ENCODE results near the gene HDAC4. TPM values are rescaled to one million over a fixed set of nuclear protein-coding genes. Genes with fewer than 3 reads are reported as not detected.

The HDAC4 gene
- total RNA-seq, 1 donor from 2014 or later: 11.8 TPM

DNA sequence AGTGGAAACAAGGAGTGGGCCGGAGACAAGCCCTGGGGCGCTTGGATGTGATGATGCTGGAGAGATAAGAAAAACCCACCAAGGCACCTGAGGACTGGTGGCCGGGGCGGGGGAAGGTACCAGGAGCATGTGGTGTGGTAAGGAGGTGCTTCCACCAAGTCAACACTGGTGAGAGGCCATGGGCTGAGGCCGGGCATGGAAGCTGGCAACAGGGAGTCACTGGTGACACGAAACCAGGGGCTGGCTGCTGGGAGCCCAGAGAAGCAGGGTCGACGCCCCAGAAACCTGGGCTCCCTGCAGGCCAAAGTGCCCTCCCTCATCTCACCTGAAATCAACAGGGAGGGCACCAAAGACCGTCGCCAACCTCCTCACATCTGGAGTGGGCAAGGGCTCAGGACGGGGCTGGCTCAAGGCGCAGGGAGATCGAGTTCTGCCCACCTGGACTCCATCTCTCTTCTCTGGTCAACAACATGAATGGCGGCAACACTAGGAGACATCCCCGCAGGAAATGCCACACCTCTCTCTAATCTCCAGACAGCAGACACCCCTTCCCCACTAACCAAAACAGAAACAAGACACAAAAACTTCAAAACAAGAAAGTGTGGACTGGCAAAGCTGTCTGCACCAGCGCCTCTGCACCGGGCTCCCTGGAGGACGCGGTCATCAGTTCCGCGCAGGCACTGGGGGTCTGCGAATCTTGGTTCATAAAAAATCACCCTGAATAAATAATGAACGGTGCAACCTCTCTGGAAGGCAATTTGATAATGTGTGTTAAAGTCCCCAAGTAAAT lies 185.5 kb downstream of the HDAC4 start:
- Histone ChIP-seq H3K4me2 (ENCODE audit: low read length) (no peak overlapping the region), H3K9me3 (ENCODE audit: insufficient read depth, low read depth, low read length) (no peaks in the 10 kb centered on the region), H3K27ac (ENCODE audit: low read depth, low read length) (no peak overlapping the region), H4K20me1 (ENCODE audit: insufficient read depth, low read length) (peaks cover 31% of the 10 kb centered on the region), H3K9ac (ENCODE audit: low read length) (no peak overlapping the region), H3K4me3 (ENCODE audit: insufficient read depth, low read depth, low read length) (no peak overlapping the region), H3K4me1 (ENCODE audit: insufficient read depth, low read length) (no peaks in the 10 kb centered on the region), H3K27me3 (ENCODE audit: insufficient read depth, low read length) (no peaks in the 10 kb centered on the region), H3K36me3 (ENCODE audit: insufficient read depth, low read length) (no peaks in the 10 kb centered on the region), H3K79me2 (ENCODE audit: insufficient read depth, low read length) (peaks cover 18% of the 10 kb centered on the region), H2AFZ (ENCODE audit: low read depth, low read length) (no peak overlapping the region)
- TF ChIP-seq, protein P1, sequence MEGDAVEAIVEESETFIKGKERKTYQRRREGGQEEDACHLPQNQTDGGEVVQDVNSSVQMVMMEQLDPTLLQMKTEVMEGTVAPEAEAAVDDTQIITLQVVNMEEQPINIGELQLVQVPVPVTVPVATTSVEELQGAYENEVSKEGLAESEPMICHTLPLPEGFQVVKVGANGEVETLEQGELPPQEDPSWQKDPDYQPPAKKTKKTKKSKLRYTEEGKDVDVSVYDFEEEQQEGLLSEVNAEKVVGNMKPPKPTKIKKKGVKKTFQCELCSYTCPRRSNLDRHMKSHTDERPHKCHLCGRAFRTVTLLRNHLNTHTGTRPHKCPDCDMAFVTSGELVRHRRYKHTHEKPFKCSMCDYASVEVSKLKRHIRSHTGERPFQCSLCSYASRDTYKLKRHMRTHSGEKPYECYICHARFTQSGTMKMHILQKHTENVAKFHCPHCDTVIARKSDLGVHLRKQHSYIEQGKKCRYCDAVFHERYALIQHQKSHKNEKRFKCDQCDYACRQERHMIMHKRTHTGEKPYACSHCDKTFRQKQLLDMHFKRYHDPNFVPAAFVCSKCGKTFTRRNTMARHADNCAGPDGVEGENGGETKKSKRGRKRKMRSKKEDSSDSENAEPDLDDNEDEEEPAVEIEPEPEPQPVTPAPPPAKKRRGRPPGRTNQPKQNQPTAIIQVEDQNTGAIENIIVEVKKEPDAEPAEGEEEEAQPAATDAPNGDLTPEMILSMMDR (IDR thresholded peaks at IDR 0.05; ENCODE audit: insufficient read depth, low read depth, low read length): no peak
- TF ChIP-seq EZH2 (IDR thresholded peaks at IDR 0.05; ENCODE audit: insufficient read depth, low read length): no peak
- Mint-ChIP-seq H3K27ac (ENCODE audit: unreplicated experiment) (no peak overlapping the region), H3K9me3 (ENCODE audit: unreplicated experiment) (no peaks in the 10 kb centered on the region), H3K27me3 (ENCODE audit: low read depth, unreplicated experiment) (no peaks in the 10 kb centered on the region), H3K4me1 (ENCODE audit: low read depth, unreplicated experiment) (peaks cover 14% of the 10 kb centered on the region), H3K36me3 (ENCODE audit: low read depth, unreplicated experiment) (peaks cover 3% of the 10 kb centered on the region), H3K4me3 (ENCODE audit: unreplicated experiment) (no peak overlapping the region)
- FAIRE-seq: no peak
- no peak for DNase-seq (ENCODE audit: low read depth)

DNA sequence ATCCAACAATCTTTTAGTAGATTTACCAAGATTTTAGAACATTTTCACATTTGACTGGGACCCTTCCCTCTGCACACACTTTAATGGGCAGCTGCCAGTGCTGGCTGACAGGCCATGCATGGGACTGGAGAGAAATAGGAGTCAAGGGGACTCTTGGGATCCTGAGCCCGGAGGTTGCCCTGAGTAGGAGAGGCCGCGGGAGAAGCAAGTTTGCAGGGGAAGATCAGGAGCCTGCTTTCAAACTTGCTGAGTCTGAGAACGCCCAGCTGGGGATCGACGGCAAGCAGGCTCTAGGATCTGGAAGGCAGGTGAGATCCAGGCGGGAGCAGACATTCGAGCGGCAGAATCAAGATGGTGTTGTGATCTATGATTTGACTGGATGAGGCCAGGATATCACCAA lies 186.1 kb downstream of the HDAC4 start:
- Histone ChIP-seq H4K20me1 (ENCODE audit: insufficient read depth, low read length) (peaks cover 37% of the 10 kb centered on the region), H3K9me3 (ENCODE audit: insufficient read depth, low read depth, low read length) (no peaks in the 10 kb centered on the region), H3K27ac (ENCODE audit: low read depth, low read length) (no peak overlapping the region), H3K27me3 (ENCODE audit: insufficient read depth, low read length) (peaks cover 2% of the 10 kb centered on the region), H3K79me2 (ENCODE audit: insufficient read depth, low read length) (peaks cover 17% of the 10 kb centered on the region), H3K4me3 (ENCODE audit: insufficient read depth, low read depth, low read length) (no peak overlapping the region), H3K4me1 (ENCODE audit: insufficient read depth, low read length) (no peaks in the 10 kb centered on the region), H3K9ac (ENCODE audit: low read length) (no peak overlapping the region), H3K4me2 (ENCODE audit: low read length) (no peak overlapping the region), H3K36me3 (ENCODE audit: insufficient read depth, low read length) (no peaks in the 10 kb centered on the region), H2AFZ (ENCODE audit: low read depth, low read length) (no peak overlapping the region)
- TF ChIP-seq EZH2 (IDR thresholded peaks at IDR 0.05; ENCODE audit: insufficient read depth, low read length): no peak
- FAIRE-seq (no peak), DNase-seq (ENCODE audit: low read depth) (no peak)
- Mint-ChIP-seq H3K27ac (ENCODE audit: unreplicated experiment) (no peak overlapping the region), H3K4me1 (ENCODE audit: low read depth, unreplicated experiment) (peaks cover 14% of the 10 kb centered on the region), H3K27me3 (ENCODE audit: low read depth, unreplicated experiment) (no peaks in the 10 kb centered on the region), H3K9me3 (ENCODE audit: unreplicated experiment) (no peaks in the 10 kb centered on the region), H3K4me3 (ENCODE audit: unreplicated experiment) (no peak overlapping the region), H3K36me3 (ENCODE audit: low read depth, unreplicated experiment) (peaks cover 3% of the 10 kb centered on the region)

DNA sequence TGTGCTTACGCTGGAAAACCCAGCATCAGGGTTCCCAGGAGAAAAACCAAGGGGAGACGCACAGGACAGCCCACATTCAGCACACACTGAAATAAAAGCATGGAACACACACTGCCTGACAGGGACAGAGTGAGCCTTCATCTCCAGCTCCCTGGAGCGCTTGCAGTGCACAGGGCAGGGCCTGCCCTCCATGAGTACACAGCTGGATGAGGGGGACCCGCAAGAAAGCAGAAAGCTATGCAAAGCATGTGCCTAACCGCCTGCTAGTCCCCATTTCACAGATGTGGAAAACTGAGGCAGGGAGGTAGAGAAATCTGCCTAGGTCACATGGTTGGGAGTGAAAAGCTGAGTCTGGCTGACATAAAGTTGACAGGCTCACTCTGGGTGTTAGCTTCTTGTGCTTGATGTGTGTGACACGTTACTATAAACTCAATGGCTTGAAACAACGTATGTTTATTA lies 187.1 kb downstream of the HDAC4 start:
- no peaks in the 10 kb centered on the region for H3K9me3 Mint-ChIP-seq (ENCODE audit: unreplicated experiment)
- H3K27me3 Mint-ChIP-seq (ENCODE audit: low read depth, unreplicated experiment): no peaks in the 10 kb centered on the region
- no peaks in the 10 kb centered on the region for H3K4me1 ChIP-seq (ENCODE audit: insufficient read depth, low read length)
- no peak for DNase-seq (ENCODE audit: low read depth)
- no peak overlapping the region for H3K4me2 ChIP-seq (ENCODE audit: low read length)
- H3K4me1 Mint-ChIP-seq (ENCODE audit: low read depth, unreplicated experiment): peaks cover 14% of the 10 kb centered on the region
- H3K9ac ChIP-seq (ENCODE audit: low read length): no peak overlapping the region
- peaks cover 3% of the 10 kb centered on the region for H3K36me3 Mint-ChIP-seq (ENCODE audit: low read depth, unreplicated experiment)
- no peak for TF ChIP-seq EZH2 (IDR thresholded peaks at IDR 0.05; ENCODE audit: insufficient read depth, low read length)
- TF ChIP-seq, protein P1 (IDR thresholded peaks at IDR 0.05; ENCODE audit: insufficient read depth, low read depth, low read length): no peak
- no peak overlapping the region for H3K27ac Mint-ChIP-seq (ENCODE audit: unreplicated experiment)
- no peaks in the 10 kb centered on the region for H3K9me3 ChIP-seq (ENCODE audit: insufficient read depth, low read depth, low read length)
- peaks cover 46% of the 10 kb centered on the region for H4K20me1 ChIP-seq (ENCODE audit: insufficient read depth, low read length)
- H2AFZ ChIP-seq (ENCODE audit: low read depth, low read length): no peak overlapping the region
- H3K27ac ChIP-seq (ENCODE audit: low read depth, low read length): no peak overlapping the region
- H3K27me3 ChIP-seq (ENCODE audit: insufficient read depth, low read length): peaks cover 8% of the 10 kb centered on the region
- no peak overlapping the region for H3K4me3 ChIP-seq (ENCODE audit: insufficient read depth, low read depth, low read length)
- H3K4me3 Mint-ChIP-seq (ENCODE audit: unreplicated experiment): no peak overlapping the region
- peaks cover 15% of the 10 kb centered on the region for H3K79me2 ChIP-seq (ENCODE audit: insufficient read depth, low read length)
- H3K36me3 ChIP-seq (ENCODE audit: insufficient read depth, low read length): no peaks in the 10 kb centered on the region
- FAIRE-seq: no peak
